ENCODE data around the gene THSD7A.

- no peak for TF ChIP-seq CTCF (IDR thresholded peaks at IDR 0.05; ENCODE audit: poor library complexity)
- no peak for TF ChIP-seq EZH2 (IDR thresholded peaks at IDR 0.05; ENCODE audit: borderline replicate concordance)
- TF ChIP-seq EZH2phosphoT487 (IDR thresholded peaks at IDR 0.05; ENCODE audit: low read depth, severe bottlenecking, unreplicated experiment): no peak
Measured at GRCh38 chr7:11642841-11643240, 189.2 kb downstream of the THSD7A start.

All from hepatocyte (in vitro differentiated cells).